Keratinocyte (primary cell): ENCODE results near the gene RBBP6. TPM values are rescaled to one million over a fixed set of nuclear protein-coding genes. Genes with fewer than 3 reads are reported as not detected.
A peak's percentile ranks its signal among the peaks of the same experiment; 100 is the strongest.

Source experiments
- DNase-seq: peaks from one replicate; pipeline ENCODE4 v3.0.0-alpha.2; 2011; ENCODE audit warnings: low read depth, missing footprints, low spot score
- FAIRE-seq: peaks from 2 replicates; lab custom pipeline; 2011; peaks lifted over from hg19 to GRCh38; lab: Jason Lieb, UNC
- H2AFZ ChIP-seq: 2 replicates; pipeline ENCODE4 v1.6.0; 2012; ENCODE audit warnings: low read length, control low read depth, inconsistent platforms; ENCODE audit not compliant: control insufficient read depth
- H3K27ac ChIP-seq: 2 replicates; pipeline ENCODE4 v1.5.1; 2011; ENCODE audit warnings: low read length; ENCODE audit not compliant: control insufficient read depth, insufficient read depth
- H3K27me3 ChIP-seq: 3 replicates; pipeline ENCODE4 v1.6.0; 2011; ENCODE audit warnings: low read length; ENCODE audit not compliant: control insufficient read depth, insufficient read depth; ENCODE audit errors: extremely low read depth
- H3K36me3 ChIP-seq, 2 experiments: 2 replicates in 1 of 2; 3 replicates in 1 of 2; pipeline ENCODE4 v1.5.1; 2011; ENCODE audit warnings: low read length in 2 of 2, mild to moderate bottlenecking in 1 of 2; ENCODE audit not compliant: control insufficient read depth in 2 of 2, insufficient read depth in 2 of 2; ENCODE audit errors: extremely low read depth in 1 of 2
- H3K4me1 ChIP-seq: 3 replicates; pipeline ENCODE4 v1.5.1; 2011; ENCODE audit warnings: low read length; ENCODE audit not compliant: control insufficient read depth, insufficient read depth; ENCODE audit errors: extremely low read depth
- H3K4me2 ChIP-seq: 3 replicates; pipeline ENCODE4 v1.6.0; 2011; ENCODE audit warnings: low read depth, low read length; ENCODE audit not compliant: control insufficient read depth, insufficient read depth; ENCODE audit errors: extremely low read depth
- H3K4me3 ChIP-seq, 3 experiments: fragments of 200-600 bp in 1 of 3; sonication (generic) in 1 of 3; 2 replicates in 2 of 3; 3 replicates in 1 of 3; pipeline ENCODE4 v1.5.1; 2011 to 2016; ENCODE audit warnings: low read length in 3 of 3, mild to moderate bottlenecking in 3 of 3, control low read depth in 2 of 3, inconsistent platforms in 1 of 3, low read depth in 1 of 3, mixed read lengths in 1 of 3, mixed run types in 1 of 3, moderate library complexity in 1 of 3; ENCODE audit not compliant: control insufficient read depth in 2 of 3, insufficient read depth in 2 of 3; ENCODE audit errors: extremely low read depth in 1 of 3
- H3K79me2 ChIP-seq: 2 replicates; pipeline ENCODE4 v1.6.0; 2012; ENCODE audit warnings: low read length; ENCODE audit not compliant: control insufficient read depth, insufficient read depth
- H3K9ac ChIP-seq: 3 replicates; pipeline ENCODE4 v1.6.0; 2011; ENCODE audit warnings: low read length; ENCODE audit not compliant: control insufficient read depth, insufficient read depth; ENCODE audit errors: extremely low read depth
- H3K9me1 ChIP-seq: 3 replicates; pipeline ENCODE4 v1.6.0; 2011; ENCODE audit warnings: low read length; ENCODE audit not compliant: control insufficient read depth, insufficient read depth; ENCODE audit errors: extremely low read depth
- H3K9me3 ChIP-seq: 2 replicates; pipeline ENCODE4 v1.5.1; 2012; ENCODE audit warnings: low read depth, low read length; ENCODE audit not compliant: control insufficient read depth
- H4K20me1 ChIP-seq: 3 replicates; pipeline ENCODE4 v1.6.0; 2011; ENCODE audit warnings: low read length; ENCODE audit not compliant: control insufficient read depth, insufficient read depth; ENCODE audit errors: extremely low read depth
- CTCF ChIP-seq, 3 experiments: IDR thresholded peaks in 1 of 3; conservative IDR thresholded peaks in 1 of 3; optimal IDR thresholded peaks in 1 of 3; 2 replicates in 2 of 3; 3 replicates in 1 of 3; pipeline versions ENCODE3 to v1.5.1; 2011; ENCODE audit warnings: low read length in 3 of 3, mild to moderate bottlenecking in 3 of 3, moderate library complexity in 2 of 3, control low read depth in 1 of 3, inconsistent platforms in 1 of 3; ENCODE audit not compliant: insufficient read depth in 2 of 3; ENCODE audit errors: extremely low read depth in 1 of 3
- EZH2 ChIP-seq: IDR thresholded peaks from one replicate; pipeline ENCODE4 v1.6.1; 2012; ENCODE audit warnings: inconsistent platforms, mild to moderate bottlenecking, low read length, moderate library complexity
- dilution Hi-C: fragments of 300-500 bp; cut with MboI; formaldehyde crosslinking; loops from one replicate; pipeline ENCODE4 v1.7.0; 2020; ENCODE audit warnings: low sequenced_read_pairs; ENCODE audit not compliant: extremely low pct_ligation_motif_present
- polyA plus RNA-seq, 5 experiments: library from polyadenylated mRNA; depleted of rRNA in 3 of 5; stranded (reverse) in 3 of 5; stranded (forward) in 1 of 5; unstranded in 1 of 5; fragments of >200 nt; gene quantifications; 1 replicate in 1 of 5; 2 replicates in 3 of 5; 3 replicates in 1 of 5; pipeline versions ENCODE4 v1.2.1 to v1.2.3, GENCODE V29; 2011 to 2012; ENCODE audit warnings: missing spikeins in 2 of 5, low read depth in 1 of 5, low replicate concordance in 1 of 5

The RBBP6 gene
- polyA plus RNA-seq, 1 donor (not counting 4 experiments of a cell fraction or from before 2014, with no cell fraction given): 32.1 TPM

- H3K79me2 ChIP-seq: no peaks in the 10 kb centered on the region
- FAIRE-seq (peak; percentile 5), DNase-seq (peak; percentile 23)
- no peaks in the 10 kb centered on the region for H3K27me3 ChIP-seq
- H3K4me1 ChIP-seq: no peaks in the 10 kb centered on the region
- H3K9me1 ChIP-seq: no peaks in the 10 kb centered on the region
- H3K36me3 ChIP-seq: no peaks in the 10 kb centered on the region
- H3K9ac ChIP-seq: no peak overlapping the region
- no peak overlapping the region for H3K4me3 ChIP-seq
- H2AFZ ChIP-seq: no peak overlapping the region
- dilution Hi-C loops: no loop called here
- no peaks in the 10 kb centered on the region for H3K9me3 ChIP-seq
- H3K4me2 ChIP-seq: no peak overlapping the region
- H3K27ac ChIP-seq: no peak overlapping the region
- TF ChIP-seq CTCF (optimal IDR thresholded peaks at IDR 0.05 in 1 of 3, IDR thresholded peaks at IDR 0.05 in 1 of 3, conservative IDR thresholded peaks at IDR 0.05 in 1 of 3; ENCODE audit: extremely low read depth in 1 of 3, insufficient read depth in 2 of 3, low read length in 3 of 3) (peak; percentile 71 to 75 (median 74)), EZH2 (no peak)
- H4K20me1 ChIP-seq: no peaks in the 10 kb centered on the region
These were observed 34.7 kb upstream of the RBBP6 start for GRCh38 chr16:24504472-24505345.

GRCh38 chr16:24505959-24506358, 33.4 kb upstream of the RBBP6 start:
- no peak overlapping the region for H2AFZ ChIP-seq
- no peaks in the 10 kb centered on the region for H3K27me3 ChIP-seq
- H3K4me3 ChIP-seq: no peak overlapping the region
- H3K4me2 ChIP-seq: no peak overlapping the region
- no peaks in the 10 kb centered on the region for H4K20me1 ChIP-seq
- no peaks in the 10 kb centered on the region for H3K9me1 ChIP-seq
- no peak for DNase-seq
- dilution Hi-C loops: no loop called here
- H3K9ac ChIP-seq: no peak overlapping the region
- H3K4me1 ChIP-seq: no peaks in the 10 kb centered on the region
- H3K27ac ChIP-seq: no peak overlapping the region
- no peaks in the 10 kb centered on the region for H3K36me3 ChIP-seq
- no peak for FAIRE-seq
- H3K9me3 ChIP-seq: no peaks in the 10 kb centered on the region
- TF ChIP-seq EZH2 (no peak), CTCF (optimal IDR thresholded peaks at IDR 0.05 in 1 of 3, IDR thresholded peaks at IDR 0.05 in 1 of 3, conservative IDR thresholded peaks at IDR 0.05 in 1 of 3; ENCODE audit: extremely low read depth in 1 of 3, insufficient read depth in 2 of 3, low read length in 3 of 3) (no peak)
- H3K79me2 ChIP-seq: no peaks in the 10 kb centered on the region
